ENCODE data around the gene CCDC116. TPM values are rescaled to one million over a fixed set of nuclear protein-coding genes. Genes with fewer than 3 reads are reported as not detected.
A peak's percentile ranks its signal among the peaks of the same experiment; 100 is the strongest.

Gene CCDC116
- total and polyA plus RNA-seq, 9 donors = 0.09 to 0.53 (median 0.31) TPM

DNA sequence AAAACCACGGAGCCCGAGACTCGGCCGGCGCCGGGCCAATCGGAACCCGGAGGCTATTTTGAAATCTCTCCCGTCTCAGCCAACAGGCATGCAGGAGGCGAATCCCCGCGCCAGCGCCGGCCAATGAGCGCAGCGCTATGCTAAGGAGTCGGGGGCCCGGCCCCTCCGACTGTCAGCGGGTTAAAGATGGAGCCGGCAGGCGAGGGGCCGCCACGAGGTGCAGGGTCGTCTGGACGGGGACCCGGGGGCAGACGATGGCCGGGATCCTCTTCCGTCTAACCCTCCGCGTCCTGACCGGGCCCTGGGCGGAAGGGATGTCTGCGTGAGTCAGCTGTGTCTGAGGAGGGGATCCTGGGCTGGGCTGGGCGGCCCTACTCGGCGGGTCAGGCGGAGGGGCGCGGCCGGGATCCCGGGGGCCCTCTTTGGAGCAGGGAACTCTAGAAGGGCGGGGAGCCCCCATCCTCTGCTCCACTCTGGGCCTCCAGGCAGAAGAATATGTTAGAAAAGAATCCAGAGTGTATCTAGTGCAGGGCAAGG, 19.5 kb downstream of the CCDC116 start:
- Histone ChIP-seq H3K4me3 (ENCODE audit: low read length) (peak overlapping the region; percentile 69), H3K9me3 (replicated peaks; ENCODE audit: control insufficient read depth, low read depth, low read length) (no peaks in the 10 kb centered on the region), H3K36me3 (ENCODE audit: control insufficient read depth, insufficient read depth, low read length) (peaks cover 13% of the 10 kb centered on the region), H3K4me1 (ENCODE audit: control insufficient read depth, insufficient read depth, low read length) (peaks cover 24% of the 10 kb centered on the region), H3K27ac (ENCODE audit: low read length) (peak overlapping the region; percentile 62), H3K27me3 (ENCODE audit: control insufficient read depth, insufficient read depth, low read length) (no peaks in the 10 kb centered on the region)
- DNase-seq = peak; percentile 96
- WGBS (ENCODE audit: insufficient coverage) = under 1% methylated on average over 43 of the region's 44 CpGs

- no peaks in the 10 kb centered on the region for H3K27me3 ChIP-seq (ENCODE audit: control insufficient read depth, insufficient read depth, low read length)
- peaks cover 29% of the 10 kb centered on the region for H3K4me1 ChIP-seq (ENCODE audit: control insufficient read depth, insufficient read depth, low read length)
- no peak for DNase-seq
- WGBS (ENCODE audit: insufficient coverage) = 4% methylated on average over 29 of the region's 40 CpGs
- H3K9me3 ChIP-seq (replicated peaks; ENCODE audit: control insufficient read depth, low read depth, low read length) = no peaks in the 10 kb centered on the region
- H3K27ac ChIP-seq (ENCODE audit: low read length) = no peak overlapping the region
- peaks cover 13% of the 10 kb centered on the region for H3K36me3 ChIP-seq (ENCODE audit: control insufficient read depth, insufficient read depth, low read length)
- H3K4me3 ChIP-seq (ENCODE audit: low read length) = peak overlapping the region; percentile 69
Measured at GRCh38 chr22:21652547-21653545, 20.3 kb downstream of the CCDC116 start.

- Histone ChIP-seq H3K27ac (ENCODE audit: low read length) (no peak overlapping the region), H3K4me1 (ENCODE audit: control insufficient read depth, insufficient read depth, low read length) (peaks cover 20% of the 10 kb centered on the region), H3K4me3 (ENCODE audit: low read length) (peak overlapping the region; percentile 46), H3K36me3 (ENCODE audit: control insufficient read depth, insufficient read depth, low read length) (peaks cover 13% of the 10 kb centered on the region), H3K9me3 (replicated peaks; ENCODE audit: control insufficient read depth, low read depth, low read length) (no peaks in the 10 kb centered on the region), H3K27me3 (ENCODE audit: control insufficient read depth, insufficient read depth, low read length) (peaks cover 10% of the 10 kb centered on the region)
- WGBS (ENCODE audit: insufficient coverage) = 18% methylated on average over 17 of the region's 17 CpGs
- DNase-seq = no peak
Measured at GRCh38 chr22:21657020-21657359, 24.4 kb downstream of the CCDC116 start.

DNA sequence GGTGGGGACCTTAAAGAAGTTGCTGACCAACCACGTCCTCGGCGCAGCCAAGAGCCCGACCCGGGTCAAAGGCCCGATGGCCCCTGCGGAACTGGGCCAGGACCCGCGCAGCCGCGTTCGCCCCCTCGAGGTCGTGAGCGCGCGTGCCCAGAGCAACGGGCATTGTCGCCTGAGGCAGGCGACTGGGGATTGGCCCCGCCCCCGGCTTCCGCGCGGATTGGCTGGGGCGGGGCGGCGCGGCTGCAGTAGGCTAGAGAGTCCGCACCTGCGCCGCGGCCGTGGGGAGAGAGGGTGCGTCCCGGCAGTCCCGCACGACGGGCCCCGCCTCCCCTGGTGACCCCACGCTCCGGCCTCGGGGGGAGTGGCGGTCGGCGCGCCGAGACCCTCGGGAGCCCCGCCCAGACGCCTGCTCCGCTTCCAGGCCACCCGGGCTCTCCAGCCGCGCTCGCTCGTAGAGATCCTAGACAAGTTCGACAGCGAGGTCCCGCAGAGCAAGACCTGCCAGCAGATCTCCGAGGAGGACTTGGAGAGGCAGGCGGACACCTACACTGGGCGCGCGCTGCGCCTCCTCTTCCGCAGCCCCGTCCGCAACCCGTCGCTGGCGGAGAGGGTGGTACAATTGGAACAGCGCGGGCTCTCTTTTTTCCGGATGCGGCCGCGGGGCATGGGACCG, 24.9 kb downstream of the CCDC116 start:
- H3K27ac ChIP-seq (ENCODE audit: low read length) = no peak overlapping the region
- under 1% methylated on average over 75 of the region's 79 CpGs for WGBS (ENCODE audit: insufficient coverage)

DNA sequence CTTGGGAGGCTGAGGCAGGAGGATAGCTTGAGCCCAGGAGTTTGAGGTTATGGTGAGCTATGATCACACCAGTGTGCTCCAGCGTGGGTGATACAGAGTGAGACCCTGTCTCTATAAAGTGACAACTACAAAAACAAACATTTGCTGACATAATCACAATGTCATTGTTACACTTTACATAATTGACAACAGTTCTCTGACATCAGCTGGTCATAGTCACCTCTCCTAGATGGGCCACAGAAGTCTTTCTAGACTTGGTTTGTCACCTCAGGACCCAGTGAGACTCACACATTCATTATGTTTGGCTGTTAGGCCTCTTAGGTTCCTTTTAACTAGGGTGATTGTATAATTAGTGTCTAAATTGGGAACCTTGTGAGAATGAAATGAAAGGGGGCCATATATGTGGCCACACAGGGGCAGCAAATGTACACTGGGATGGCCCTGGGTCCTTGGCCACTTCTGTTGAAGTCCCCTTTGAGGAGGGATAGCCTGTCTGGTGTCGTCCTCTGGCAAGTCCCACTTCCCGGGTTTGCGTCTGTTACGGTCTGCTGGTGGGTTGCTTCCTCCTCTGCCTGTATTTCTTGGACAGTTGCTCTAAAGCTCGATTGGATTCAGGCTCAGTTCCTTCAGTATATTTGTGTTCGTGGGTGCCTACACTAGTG, 27.4 kb downstream of the CCDC116 start:
- DNase-seq = no peak
- 68% methylated on average over 6 of the region's 7 CpGs for WGBS (ENCODE audit: insufficient coverage)
- peaks cover 10% of the 10 kb centered on the region for H3K27me3 ChIP-seq (ENCODE audit: control insufficient read depth, insufficient read depth, low read length)
- H3K27ac ChIP-seq (ENCODE audit: low read length) = no peak overlapping the region
- no peak overlapping the region for H3K4me3 ChIP-seq (ENCODE audit: low read length)
- H3K36me3 ChIP-seq (ENCODE audit: control insufficient read depth, insufficient read depth, low read length) = no peaks in the 10 kb centered on the region
- H3K9me3 ChIP-seq (replicated peaks; ENCODE audit: control insufficient read depth, low read depth, low read length) = no peaks in the 10 kb centered on the region
- peaks cover 8% of the 10 kb centered on the region for H3K4me1 ChIP-seq (ENCODE audit: control insufficient read depth, insufficient read depth, low read length)

More for the DNA sequence above, 24.9 kb downstream of the CCDC116 start:
- Histone ChIP-seq H3K4me3 (ENCODE audit: low read length) (peak overlapping the region; percentile 46), H3K36me3 (ENCODE audit: control insufficient read depth, insufficient read depth, low read length) (peaks cover 13% of the 10 kb centered on the region), H3K27me3 (ENCODE audit: control insufficient read depth, insufficient read depth, low read length) (peaks cover 10% of the 10 kb centered on the region), H3K9me3 (replicated peaks; ENCODE audit: control insufficient read depth, low read depth, low read length) (no peaks in the 10 kb centered on the region), H3K4me1 (ENCODE audit: control insufficient read depth, insufficient read depth, low read length) (peaks cover 17% of the 10 kb centered on the region)
- DNase-seq = peak; percentile 72

- no peaks in the 10 kb centered on the region for H3K9me3 ChIP-seq (replicated peaks; ENCODE audit: control insufficient read depth, low read depth, low read length)
- DNase-seq = no peak
- WGBS (ENCODE audit: insufficient coverage) = 75% methylated on average over 6 of the region's 7 CpGs
- H3K4me3 ChIP-seq (ENCODE audit: low read length) = no peak overlapping the region
- H3K27me3 ChIP-seq (ENCODE audit: control insufficient read depth, insufficient read depth, low read length) = peaks cover 10% of the 10 kb centered on the region
- H3K4me1 ChIP-seq (ENCODE audit: control insufficient read depth, insufficient read depth, low read length) = peaks cover 12% of the 10 kb centered on the region
- H3K36me3 ChIP-seq (ENCODE audit: control insufficient read depth, insufficient read depth, low read length) = no peaks in the 10 kb centered on the region
- H3K27ac ChIP-seq (ENCODE audit: low read length) = no peak overlapping the region
Measured at GRCh38 chr22:21660904-21661303, 28.3 kb downstream of the CCDC116 start.

- no peak overlapping the region for H3K27ac ChIP-seq (ENCODE audit: low read length)
- H3K4me3 ChIP-seq (ENCODE audit: low read length) = no peak overlapping the region
- peaks cover 10% of the 10 kb centered on the region for H3K27me3 ChIP-seq (ENCODE audit: control insufficient read depth, insufficient read depth, low read length)
- H3K4me1 ChIP-seq (ENCODE audit: control insufficient read depth, insufficient read depth, low read length) = peaks cover 17% of the 10 kb centered on the region
- no peaks in the 10 kb centered on the region for H3K36me3 ChIP-seq (ENCODE audit: control insufficient read depth, insufficient read depth, low read length)
- WGBS (ENCODE audit: insufficient coverage) = 86% methylated on average over 3 of the region's 5 CpGs
- no peak for DNase-seq
- H3K9me3 ChIP-seq (replicated peaks; ENCODE audit: control insufficient read depth, low read depth, low read length) = no peaks in the 10 kb centered on the region
Measured at GRCh38 chr22:21661991-21662390, 29.4 kb downstream of the CCDC116 start.

- 92% methylated on average over 2 of the region's 2 CpGs for WGBS (ENCODE audit: insufficient coverage)
- H3K27me3 ChIP-seq (ENCODE audit: control insufficient read depth, insufficient read depth, low read length) = peaks cover 6% of the 10 kb centered on the region
- no peaks in the 10 kb centered on the region for H3K9me3 ChIP-seq (replicated peaks; ENCODE audit: control insufficient read depth, low read depth, low read length)
- no peaks in the 10 kb centered on the region for H3K36me3 ChIP-seq (ENCODE audit: control insufficient read depth, insufficient read depth, low read length)
- H3K27ac ChIP-seq (ENCODE audit: low read length) = no peak overlapping the region
- H3K4me3 ChIP-seq (ENCODE audit: low read length) = no peak overlapping the region
- DNase-seq = no peak
- peaks cover 10% of the 10 kb centered on the region for H3K4me1 ChIP-seq (ENCODE audit: control insufficient read depth, insufficient read depth, low read length)
Measured at GRCh38 chr22:21663738-21664137, 31.2 kb downstream of the CCDC116 start.

DNA sequence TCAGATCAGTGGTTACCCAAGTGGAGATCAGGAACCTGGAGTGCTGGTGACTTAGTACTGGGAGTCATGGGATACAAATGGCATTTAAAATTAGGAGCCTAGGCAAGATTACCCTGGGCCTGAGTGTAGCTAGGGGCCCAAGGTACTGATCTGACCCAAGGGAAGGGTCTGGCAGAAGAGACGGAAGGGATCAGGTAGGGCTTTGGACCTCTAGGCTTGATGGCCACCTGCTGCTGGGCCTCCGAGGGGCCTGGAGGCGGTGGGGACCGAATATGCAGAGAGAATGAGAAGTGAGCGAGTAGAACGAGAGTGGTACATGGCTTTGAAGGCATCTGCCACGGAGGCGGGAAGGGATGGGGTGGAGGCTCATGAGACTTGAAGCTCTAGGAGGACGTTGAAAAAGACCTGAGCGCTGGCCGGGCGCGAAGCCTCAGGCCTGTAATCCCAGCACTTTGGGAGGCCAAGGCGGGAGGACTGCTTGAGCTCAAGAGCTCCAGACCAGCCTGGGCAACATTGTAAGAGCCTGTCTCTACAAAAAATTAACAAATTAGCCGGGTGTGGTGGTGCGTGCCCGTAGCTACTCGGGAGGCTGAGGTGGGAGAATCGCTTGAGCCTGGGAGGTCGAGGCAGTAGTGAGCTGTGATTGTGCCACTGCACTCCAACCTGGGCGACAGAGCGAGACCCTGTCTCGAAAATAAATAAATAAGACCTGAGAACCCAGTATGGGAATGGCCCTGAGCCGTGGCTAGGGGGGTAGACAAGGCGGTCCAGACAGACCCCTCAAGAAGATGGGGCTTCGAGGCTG, 32.7 kb downstream of the CCDC116 start:
- H3K27me3 ChIP-seq (ENCODE audit: control insufficient read depth, insufficient read depth, low read length) = peaks cover 6% of the 10 kb centered on the region
- peak overlapping the region; percentile 89 for H3K27ac ChIP-seq (ENCODE audit: low read length)
- peak overlapping the region; percentile 86 for H3K4me3 ChIP-seq (ENCODE audit: low read length)
- 72% methylated on average over 26 of the region's 26 CpGs for WGBS (ENCODE audit: insufficient coverage)
- DNase-seq = no peak
- H3K36me3 ChIP-seq (ENCODE audit: control insufficient read depth, insufficient read depth, low read length) = peaks cover 8% of the 10 kb centered on the region
- H3K9me3 ChIP-seq (replicated peaks; ENCODE audit: control insufficient read depth, low read depth, low read length) = no peaks in the 10 kb centered on the region
- peaks cover 10% of the 10 kb centered on the region for H3K4me1 ChIP-seq (ENCODE audit: control insufficient read depth, insufficient read depth, low read length)
